PFSK-1 (cell line): ENCODE data around the gene AKAP13.

Experiments used
- FOXP2 ChIP-seq: optimal IDR thresholded peaks from 2 replicates; pipeline ENCODE3; 2011; ENCODE audit warnings: borderline replicate concordance, control low read depth, inconsistent platforms; ENCODE audit not compliant: insufficient read depth; ENCODE audit errors: extremely low read length, extremely low read depth
- POLR2AphosphoS5 ChIP-seq: IDR thresholded peaks from 2 replicates; pipeline ENCODE4 v1.6.1; 2012; ENCODE audit warnings: low read depth, mild to moderate bottlenecking, control low read depth, low read length, moderate library complexity
- REST ChIP-seq, 2 experiments: IDR thresholded peaks; 2 replicates each; pipeline versions ENCODE4 v1.6.1 to v1.8.0; 2011 to 2012; ENCODE audit warnings: low read depth in 2 of 2, low read length in 2 of 2, control low read depth in 1 of 2, inconsistent platforms in 1 of 2, mild to moderate bottlenecking in 1 of 2, moderate library complexity in 1 of 2; ENCODE audit not compliant: insufficient read depth in 1 of 2
- SIN3A ChIP-seq: IDR thresholded peaks from 2 replicates; pipeline ENCODE4 v1.6.1; 2012; ENCODE audit warnings: mild to moderate bottlenecking, low read length, moderate library complexity, borderline replicate concordance; ENCODE audit not compliant: insufficient read depth
- TAF1 ChIP-seq: IDR thresholded peaks from 2 replicates; pipeline ENCODE4 v1.6.1; 2012; ENCODE audit warnings: low read length, control low read depth, borderline replicate concordance; ENCODE audit not compliant: insufficient read depth

The AKAP13 gene

GRCh38 chr15:85453144-85453872, 72.9 kb downstream of the AKAP13 start:
- no peak for TF ChIP-seq FOXP2
- TF ChIP-seq SIN3A, result no peak
- no peak for TF ChIP-seq TAF1
- TF ChIP-seq POLR2AphosphoS5, result no peak
- no peak for TF ChIP-seq REST (IDR thresholded peaks at IDR 0.05; ENCODE audit: insufficient read depth in 1 of 2, low read depth in 2 of 2, low read length in 2 of 2)

GRCh38 chr15:85454403-85454802, 74.0 kb downstream of the AKAP13 start:
- TF ChIP-seq FOXP2 (no peak), SIN3A (no peak), POLR2AphosphoS5 (no peak), TAF1 (no peak), REST (IDR thresholded peaks at IDR 0.05; ENCODE audit: insufficient read depth in 1 of 2, low read depth in 2 of 2, low read length in 2 of 2) (no peak)

- TF ChIP-seq SIN3A (no peak), POLR2AphosphoS5 (no peak), FOXP2 (no peak), REST (IDR thresholded peaks at IDR 0.05; ENCODE audit: insufficient read depth in 1 of 2, low read depth in 2 of 2, low read length in 2 of 2) (no peak), TAF1 (no peak)
Measured at GRCh38 chr15:85455891-85456290, 75.5 kb downstream of the AKAP13 start.

GRCh38 chr15:85456798-85457197, 76.4 kb downstream of the AKAP13 start:
- TF ChIP-seq SIN3A (no peak), FOXP2 (no peak), TAF1 (no peak), POLR2AphosphoS5 (no peak), REST (IDR thresholded peaks at IDR 0.05; ENCODE audit: insufficient read depth in 1 of 2, low read depth in 2 of 2, low read length in 2 of 2) (no peak)

- TF ChIP-seq FOXP2 (no peak), POLR2AphosphoS5 (no peak), REST (IDR thresholded peaks at IDR 0.05; ENCODE audit: insufficient read depth in 1 of 2, low read depth in 2 of 2, low read length in 2 of 2) (no peak), TAF1 (no peak), SIN3A (no peak)
Measured at GRCh38 chr15:85457392-85457968, 77.1 kb downstream of the AKAP13 start.
